DLD1 (cell line): ENCODE data around the gene PGGT1B.

ENCODE experiments used
- in situ Hi-C: cut with HindIII; loops from 2 replicates; pipeline ENCODE4 v1.10.0; 2017; ENCODE audit warnings: low sequenced_read_pairs

The PGGT1B gene

DNA sequence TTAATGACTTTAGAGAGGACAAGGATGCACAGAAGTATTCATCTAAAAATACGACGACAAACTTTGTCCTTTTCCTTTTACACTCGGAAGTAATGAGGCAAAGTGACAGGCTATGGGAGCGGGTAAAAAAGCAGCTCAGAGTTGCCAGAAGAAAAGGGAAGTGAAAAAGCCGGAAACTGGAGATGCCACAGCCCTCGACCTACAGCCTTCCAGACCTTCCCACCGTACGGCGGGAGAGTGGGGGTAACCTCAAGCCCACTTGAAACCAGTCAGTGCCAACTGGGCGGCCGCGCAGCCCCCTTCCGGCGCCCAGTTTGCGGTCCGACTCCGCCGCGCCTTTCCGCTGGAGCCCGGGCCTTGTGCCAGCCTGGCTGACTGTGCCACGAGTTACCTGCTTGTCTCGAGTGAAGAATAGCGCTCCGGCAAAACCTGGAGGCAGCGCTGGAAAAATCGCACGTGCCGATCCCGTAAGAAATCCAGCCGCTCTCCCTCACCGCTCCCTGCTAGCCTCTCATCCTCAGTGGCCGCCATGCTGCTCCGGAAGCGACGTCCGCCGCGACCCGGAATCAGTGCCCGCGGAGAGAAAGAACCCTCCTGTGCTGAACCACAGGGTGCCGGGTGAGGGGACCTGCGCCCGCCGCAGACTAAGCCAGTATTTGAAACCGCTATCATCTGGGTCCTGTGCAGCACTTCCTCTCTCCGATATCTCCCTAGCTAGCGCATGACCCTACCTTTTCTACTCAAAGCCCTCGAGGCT is at the start of gene PGGT1B:
Gene PGGT1B (minus strand): TSS at position 557 of the 757 bp plus-strand sequence. CDS start 26 bp downstream, at position 531.
- in situ Hi-C loops: no loop called here

DNA sequence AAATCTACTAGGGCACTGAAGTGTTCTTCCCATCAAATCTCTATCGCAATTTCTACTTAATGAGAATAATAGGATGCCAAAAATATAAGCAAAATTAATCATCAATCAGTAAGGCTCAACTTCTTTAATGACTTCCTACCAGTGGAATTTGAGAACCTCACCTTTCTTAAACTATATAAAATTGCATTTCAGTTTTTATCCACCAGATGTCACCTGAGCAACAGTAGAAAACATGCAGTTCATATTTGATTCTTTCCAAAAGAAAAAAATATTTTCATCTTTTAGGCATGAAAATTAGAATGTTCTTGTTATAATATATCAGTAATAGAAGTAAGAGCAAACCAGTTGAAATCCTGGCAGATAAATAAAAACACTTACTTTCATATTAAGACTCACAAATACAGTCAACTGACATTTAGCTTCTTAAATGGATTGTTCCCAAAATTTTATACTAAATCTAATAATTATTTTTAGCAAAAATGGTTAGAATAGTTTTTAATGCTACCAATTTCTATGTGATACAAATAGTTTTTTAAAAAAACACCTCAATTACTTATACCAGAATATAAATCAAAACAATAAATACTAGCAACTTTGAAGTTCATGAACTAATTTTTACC is 47.2 kb upstream of the PGGT1B start:
- in situ Hi-C loops: loop anchor here (10.0 kb wide), 1 partner anchor 265 kb away; no protein-coding TSS in a partner anchor

DNA sequence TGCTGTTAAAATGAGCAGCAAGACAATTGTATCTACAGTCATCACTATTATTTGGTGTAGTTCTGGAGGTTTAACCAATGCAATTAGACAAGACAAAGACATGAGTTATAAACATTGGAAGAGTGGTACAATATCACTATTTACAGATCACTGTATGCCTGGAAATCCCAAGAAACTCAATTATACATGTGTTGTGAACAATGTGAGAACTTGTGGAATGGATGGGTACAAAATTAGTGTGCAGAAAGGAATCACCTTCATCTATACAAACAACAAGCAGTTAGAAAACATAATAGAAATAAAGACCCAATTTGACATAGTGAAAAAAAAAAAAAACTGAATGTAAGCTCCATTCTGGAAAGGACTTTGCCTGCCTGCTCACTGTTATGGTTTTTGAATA is 46.1 kb upstream of the PGGT1B start:
- in situ Hi-C loops: no loop called here

DNA sequence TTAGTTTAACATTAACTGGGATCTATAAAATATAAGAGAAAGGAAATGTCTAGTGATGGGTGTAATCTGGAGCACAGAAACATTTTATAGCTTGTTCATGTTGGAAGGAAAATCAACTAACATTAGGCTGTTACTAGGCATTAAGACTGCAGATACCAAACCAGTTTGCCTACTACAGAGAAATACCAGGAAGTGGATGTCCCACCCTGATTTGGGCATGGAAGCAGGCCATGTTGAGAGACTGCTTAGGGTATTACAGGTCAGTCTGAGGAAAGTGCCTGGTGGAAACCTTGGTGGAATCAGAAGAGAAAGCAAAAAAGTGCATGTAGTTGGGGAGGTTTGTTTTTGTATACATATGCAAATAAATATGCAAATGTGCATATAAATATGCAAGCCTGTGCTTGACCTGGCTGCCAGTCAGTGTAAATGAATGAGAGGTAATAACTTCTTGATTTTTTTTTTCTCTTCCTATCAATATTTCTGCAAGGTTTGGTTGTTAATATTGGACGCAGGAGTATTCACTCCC is 43.4 kb upstream of the PGGT1B start:
- in situ Hi-C loops: no loop called here

DNA sequence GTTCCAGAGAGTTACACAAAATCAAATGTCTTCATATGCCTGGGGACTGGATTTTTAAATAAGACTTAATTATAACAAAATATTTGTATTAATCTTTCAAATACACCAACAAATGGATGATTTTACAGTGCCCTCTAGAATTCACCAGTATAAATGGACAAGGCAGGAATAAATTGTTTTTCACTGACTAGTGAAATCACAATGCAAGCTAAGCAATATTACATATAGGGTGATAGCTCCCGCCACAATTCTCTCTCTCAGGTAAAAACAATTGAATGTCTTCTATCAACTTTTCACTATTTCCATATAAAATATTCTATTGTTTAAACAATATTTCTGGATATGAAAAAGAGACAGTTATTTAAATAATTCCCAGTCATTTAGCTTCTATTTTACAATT is 41.8 kb upstream of the PGGT1B start:
- in situ Hi-C loops: no loop called here

DNA sequence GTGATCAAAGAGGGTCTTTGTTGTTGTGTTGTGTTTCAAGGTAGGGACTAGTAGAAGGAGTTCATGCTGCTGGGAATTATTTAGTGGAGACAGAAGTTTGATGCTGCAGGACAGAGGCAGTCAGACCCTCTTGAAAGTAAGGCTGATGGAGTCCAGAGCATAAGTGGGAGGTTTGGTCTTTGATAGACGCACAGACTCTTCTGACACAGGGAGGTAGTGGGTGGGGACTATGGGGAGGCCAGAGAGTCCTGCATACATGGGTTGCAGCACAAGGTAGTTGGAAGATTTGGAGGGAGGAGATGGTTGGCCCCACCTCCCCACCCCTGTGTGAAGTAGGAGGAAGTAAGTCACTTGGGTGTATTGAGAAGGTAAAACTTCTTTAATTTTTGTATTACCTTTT is 36.1 kb upstream of the PGGT1B start:
- in situ Hi-C loops: no loop called here

DNA sequence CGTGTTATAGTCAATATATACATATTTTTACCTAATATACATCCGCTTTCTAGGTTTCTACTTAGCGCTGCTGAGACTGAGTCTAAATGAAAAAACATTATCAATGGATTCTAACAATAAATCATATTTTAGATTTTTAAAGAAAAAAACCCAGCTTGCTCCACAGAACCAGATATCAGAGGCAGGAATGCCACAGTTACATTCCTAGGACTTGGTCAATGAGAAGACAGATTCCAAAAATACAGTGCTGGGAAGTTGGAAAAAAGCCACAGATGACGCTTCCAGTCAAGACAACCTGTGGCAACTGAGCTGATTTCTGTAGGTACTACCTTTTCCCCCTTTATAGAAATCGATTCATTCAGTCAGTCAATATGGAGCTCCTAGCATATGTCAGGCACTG is 34.4 kb upstream of the PGGT1B start:
- in situ Hi-C loops: no loop called here

DNA sequence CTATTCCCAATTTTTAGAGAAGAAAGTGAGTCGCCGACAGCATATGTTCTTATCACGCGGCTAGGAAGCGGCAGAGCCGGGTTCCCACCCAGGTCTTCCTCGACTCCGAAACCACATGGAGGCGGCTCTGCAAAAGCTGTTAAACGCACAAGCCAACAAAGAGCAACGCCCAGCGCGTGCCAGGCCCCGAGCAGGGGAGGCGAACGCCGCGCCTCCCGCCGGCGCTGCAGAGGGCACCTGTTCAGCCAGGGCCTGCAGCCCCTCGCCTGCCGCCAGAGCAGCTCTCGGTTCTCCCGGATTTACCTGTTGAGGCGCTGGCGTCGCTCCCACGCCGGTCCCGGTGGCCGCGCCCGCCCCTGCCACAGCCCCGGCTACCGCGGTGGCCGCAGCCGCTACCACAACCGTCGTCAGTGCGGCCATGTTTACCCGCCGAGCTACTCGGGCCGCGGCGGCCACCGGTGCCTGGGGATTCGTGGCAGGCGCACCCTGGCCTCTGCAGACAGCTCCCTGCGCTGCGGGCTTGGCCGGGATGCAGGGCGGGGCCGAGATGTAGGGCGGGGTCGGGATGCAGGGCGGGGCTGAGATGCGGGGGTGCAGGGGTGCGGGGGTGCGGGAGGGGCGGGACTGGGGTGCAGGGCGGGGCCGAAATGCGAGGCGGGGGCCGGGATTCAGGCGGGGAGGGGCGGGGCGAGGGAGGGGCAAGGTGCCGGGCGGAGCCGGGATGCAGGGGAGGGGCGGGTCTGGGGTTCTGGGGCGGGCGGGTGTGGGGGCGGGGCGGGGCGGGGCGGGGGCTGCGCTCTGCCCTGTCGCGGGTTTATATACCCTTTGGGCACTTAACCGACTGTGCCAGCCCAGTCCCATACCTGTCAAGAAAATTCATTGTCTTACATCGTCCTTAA is 33.7 kb upstream of the PGGT1B start, which contains the start of gene CCDC112:
Gene CCDC112 (minus strand): TSS at position 531 of the 899 bp plus-strand sequence. CDS start 111 bp downstream, at position 420.
- in situ Hi-C loops: no loop called here

DNA sequence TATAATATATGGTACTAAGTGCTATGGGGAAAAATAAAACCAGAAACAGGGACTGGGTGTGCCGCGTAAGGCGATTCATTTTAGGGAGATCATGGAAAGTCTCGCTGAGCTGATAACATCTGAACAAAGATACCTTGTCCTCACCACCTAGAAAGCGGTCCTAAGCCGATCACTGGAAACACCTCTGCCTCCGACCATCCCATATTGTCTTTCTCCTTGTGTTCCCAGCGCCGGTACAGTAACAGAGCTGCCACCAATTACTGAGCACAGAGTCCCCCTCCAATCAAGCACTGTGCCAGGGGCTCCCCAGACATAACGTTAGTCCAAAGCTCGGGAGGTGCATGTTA is 33.1 kb upstream of the PGGT1B start:
- in situ Hi-C loops: no loop called here

DNA sequence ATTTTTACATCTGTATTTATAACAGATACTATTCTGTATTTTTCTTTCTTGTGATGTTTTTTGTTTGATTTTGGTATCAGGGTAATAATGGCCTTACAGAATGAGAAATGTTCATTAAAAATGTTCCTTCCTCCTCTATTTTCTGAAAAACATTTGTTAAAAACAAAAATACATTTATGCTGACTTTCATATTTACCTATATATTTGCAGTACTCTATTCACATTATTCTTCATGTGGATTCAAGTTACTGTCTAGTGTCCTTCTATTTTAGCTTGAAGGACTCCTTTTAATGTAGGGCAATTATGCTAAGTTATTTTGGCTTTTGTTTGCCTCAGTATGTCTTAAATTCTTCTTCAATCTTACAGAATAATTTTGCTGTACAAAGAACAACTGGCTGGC is 28.7 kb upstream of the PGGT1B start:
- in situ Hi-C loops: no loop called here

DNA sequence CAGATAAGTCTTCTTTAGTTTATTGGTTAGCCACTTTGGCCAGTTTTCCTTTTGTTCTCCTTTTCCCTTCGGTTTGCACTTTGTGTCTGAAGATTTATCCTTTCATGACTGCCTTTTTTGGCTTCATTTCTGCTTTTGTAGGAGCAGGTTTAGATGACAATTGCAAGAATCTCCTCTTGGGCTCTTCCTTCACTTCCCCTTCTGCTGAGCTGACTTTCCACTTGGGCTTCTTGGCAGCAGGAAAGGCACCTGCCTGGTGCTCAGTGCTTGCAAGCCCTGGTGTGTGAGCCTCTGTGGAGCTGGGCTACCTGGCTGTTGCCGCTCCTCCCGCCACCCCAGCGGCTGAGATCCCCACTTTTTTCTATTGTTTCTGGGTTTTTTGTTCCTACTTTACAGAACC is 26.4 kb upstream of the PGGT1B start:
- in situ Hi-C loops: no loop called here

DNA sequence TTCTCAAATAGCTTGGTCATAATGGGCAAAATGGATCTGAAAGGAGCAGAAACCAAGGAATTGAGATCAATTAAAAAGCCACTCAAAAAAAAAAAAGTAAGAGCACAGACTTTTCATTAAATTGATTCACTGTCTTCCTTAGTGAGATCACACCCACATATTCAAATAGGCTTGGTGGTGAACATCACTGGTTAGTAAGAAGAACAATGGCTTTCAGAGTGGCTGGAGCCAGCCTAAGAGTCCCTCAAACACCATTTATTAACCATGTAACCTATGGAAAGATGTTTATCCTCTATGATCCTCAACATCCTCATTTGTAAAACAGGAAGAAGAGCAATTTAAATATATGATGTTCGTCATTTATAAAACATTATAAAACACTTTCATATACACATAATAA is 21.3 kb upstream of the PGGT1B start:
- in situ Hi-C loops: no loop called here

DNA sequence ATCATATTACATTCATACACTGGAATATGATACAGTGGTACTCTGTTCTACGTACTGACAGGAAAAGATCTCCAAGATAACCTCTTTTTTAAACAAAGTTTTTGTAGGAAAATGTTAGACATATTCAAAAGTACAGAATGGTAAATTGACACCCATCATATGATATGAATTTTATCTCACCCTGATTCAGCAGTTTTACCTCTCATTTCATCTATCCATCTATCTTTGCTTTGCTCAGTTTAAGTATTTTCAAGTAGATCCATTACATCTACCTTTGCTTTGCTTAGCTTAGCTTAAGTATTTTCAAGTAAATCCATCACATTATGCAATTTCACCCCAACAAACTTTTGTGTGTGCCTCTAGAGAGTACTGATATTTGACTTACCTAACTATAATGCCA is 19.5 kb upstream of the PGGT1B start:
- in situ Hi-C loops: no loop called here

DNA sequence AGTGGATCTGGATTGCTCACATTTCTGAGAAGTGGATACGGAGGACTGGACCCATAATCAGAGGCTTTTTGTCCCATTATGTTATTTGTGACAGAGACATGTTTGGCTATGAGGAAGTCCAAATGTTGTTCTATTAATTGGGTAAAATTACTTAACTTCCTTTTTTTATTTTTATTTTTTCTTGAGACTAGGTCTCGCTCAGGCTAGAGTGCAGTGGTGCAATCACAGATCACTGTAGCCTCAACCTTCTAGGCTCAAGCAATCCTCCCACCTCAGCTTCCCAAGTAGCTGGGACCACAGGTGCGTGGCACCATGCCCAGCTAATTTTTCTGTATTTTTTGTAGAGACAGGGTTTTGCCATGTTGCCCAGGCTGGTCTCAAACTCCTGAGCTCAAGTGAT is 11.9 kb upstream of the PGGT1B start:
- in situ Hi-C loops: no loop called here

DNA sequence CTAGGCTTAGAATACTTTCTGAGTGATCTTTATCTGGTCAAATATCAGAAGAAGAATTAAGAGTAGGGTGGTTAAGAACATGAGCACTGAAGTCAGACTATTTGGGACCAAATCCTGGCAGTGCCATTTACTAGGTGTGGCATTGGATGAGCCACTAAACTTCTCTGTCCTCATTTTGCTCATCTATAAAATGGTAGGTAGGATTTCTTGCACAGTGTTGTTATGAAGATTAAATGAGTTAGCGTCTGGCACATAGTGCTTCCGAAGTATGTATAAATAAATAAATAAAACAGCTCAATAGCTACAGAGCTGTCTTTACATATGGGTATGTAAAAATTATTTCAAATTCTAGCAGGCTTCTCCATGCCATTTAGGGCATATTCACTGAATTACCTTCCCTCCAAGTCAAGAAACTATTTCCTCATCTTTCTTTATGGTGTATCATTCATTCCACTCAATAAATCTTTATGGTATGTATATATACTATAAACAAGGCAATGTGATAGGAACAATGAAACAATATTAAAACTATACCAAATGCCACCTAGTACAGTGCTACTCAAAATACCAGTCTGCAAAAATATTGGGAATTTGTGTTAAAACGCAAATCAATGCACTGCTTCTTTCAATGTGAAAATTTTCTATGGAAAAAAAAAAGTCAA is 9.8 kb upstream of the PGGT1B start:
- in situ Hi-C loops: no loop called here

DNA sequence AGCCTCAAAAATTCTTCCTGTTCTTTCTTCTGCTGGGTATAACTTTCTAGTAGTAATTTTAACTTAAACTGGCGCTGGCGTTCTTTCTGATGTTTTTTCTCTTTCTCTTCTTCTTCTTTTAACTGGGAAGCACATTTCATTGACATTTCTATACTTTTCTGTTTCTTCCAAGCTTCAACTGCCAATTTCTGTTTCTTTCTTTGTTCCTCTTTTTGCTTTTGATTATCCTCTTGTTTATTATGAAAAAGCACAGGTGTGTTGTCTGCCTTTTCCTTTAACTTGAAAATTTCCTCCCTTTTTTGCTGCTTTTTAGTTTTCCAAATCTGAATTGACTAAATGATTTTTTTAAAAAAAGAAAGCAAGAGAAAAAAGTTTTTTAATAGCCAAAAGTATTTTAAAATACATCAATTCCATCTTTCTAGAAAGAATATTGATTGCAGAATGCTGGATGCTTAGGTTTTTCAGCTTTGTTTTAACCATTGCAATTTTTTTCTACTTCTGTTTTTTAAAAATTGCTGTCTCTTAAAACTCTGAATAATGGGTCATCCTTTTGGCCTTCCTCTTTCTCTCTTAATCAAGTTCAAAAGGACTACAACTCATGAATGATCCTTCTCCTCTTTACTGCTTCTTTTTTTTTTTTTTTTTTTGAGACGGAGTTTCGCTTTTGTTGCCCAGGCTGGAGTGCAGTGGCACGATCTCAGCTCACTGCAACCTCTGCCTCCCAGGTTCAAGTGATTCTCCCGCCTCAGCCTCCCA is 8.8 kb upstream of the PGGT1B start:
- in situ Hi-C loops: no loop called here

DNA sequence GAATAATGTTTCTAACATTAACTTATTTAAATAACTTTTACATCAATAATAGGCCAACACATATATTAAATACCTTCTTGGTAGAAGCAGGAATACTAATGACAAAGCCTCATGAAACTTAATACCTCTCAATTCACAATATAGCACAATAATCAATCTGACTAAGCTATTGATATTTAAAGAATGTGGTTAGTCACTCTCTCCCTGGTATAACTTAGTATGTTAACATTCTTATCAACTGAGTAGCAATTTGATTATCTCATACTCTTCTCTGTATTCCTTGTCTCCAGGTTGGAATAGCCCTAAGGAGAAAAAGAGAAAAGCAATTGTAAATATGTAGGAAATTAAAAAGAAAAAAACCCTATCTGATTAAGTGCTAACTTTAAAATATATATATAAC is 4.9 kb upstream of the PGGT1B start:
- in situ Hi-C loops: no loop called here

DNA sequence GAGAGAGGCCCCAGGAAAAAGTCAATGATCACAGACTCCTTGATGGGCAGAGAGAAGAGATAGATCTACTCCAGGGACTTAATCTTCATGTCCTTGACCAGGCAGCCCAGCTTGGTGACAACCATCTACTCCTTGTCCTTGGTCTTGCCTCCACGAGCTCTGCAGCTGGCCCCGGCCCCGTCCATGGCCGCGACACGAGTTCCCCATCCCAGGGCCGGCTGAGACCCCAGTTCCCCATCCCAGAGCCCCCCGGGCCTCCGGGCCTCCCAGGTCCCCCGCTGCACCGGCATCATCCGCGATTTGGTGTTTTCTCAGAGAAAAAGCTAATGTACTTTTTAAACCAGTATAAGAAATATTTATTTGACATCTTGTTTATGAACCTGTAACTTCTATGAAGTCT is 2.5 kb upstream of the PGGT1B start:
- in situ Hi-C loops: no loop called here

DNA sequence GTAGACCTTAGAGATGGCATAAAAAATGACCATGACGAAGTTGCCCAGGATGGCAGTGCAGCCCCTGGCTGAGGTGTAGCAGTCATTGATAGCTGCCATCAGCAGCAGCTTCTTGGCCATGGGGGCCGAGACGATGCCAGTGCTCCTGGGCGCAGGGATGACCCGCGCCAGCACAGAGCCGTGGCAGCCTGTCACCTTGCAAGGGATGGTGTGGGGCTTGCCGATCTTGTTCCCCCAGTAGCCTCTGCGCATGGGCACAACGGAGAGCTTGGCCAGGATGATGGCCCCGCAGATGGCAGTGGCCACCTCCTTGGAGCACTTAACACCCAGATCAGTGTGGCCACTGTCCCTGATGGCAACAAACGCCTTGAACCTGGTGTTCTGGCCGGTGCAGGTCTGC is 2.1 kb upstream of the PGGT1B start:
- in situ Hi-C loops: no loop called here

DNA sequence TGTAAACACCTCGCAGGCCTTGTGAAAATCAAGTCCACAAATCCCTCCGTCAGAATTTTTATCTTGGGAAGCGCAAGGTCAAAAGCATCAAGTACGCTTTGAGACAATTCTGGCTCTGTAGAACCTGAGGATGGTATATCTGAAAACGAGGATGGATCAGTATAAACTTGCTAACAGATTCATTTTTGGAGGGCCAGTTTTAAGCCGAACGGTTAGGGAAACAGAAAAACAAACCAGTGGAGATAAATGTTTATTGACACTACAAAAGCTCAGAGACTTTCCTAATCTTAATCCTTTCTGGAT is 352 bp upstream of the PGGT1B start:
- in situ Hi-C loops: no loop called here

DNA sequence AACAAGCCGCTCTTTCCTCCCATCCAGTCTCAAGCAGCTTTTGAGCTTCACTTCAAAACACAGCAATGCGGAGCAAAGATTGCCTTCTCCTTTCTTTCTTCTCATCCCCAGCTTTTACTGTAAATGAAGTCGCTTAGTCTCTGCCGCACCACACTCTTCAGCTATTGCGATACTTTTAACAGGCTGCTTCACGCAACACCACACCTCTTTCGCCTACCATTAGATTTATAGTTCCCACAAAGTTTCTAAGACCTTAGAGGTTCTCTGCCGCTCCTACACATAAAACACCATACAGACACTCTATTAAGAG is 711 bp downstream of the PGGT1B start:
- in situ Hi-C loops: no loop called here
